GM18861 (cell line): ENCODE measurements around the gene CENPW.

Source experiments
- ATAC-seq: cut with Tn5 transposase; IDR thresholded peaks from one replicate; pipeline ENCODE4 v1.9.1; 2021; ENCODE audit not compliant: unreplicated experiment

CENPW gene

DNA sequence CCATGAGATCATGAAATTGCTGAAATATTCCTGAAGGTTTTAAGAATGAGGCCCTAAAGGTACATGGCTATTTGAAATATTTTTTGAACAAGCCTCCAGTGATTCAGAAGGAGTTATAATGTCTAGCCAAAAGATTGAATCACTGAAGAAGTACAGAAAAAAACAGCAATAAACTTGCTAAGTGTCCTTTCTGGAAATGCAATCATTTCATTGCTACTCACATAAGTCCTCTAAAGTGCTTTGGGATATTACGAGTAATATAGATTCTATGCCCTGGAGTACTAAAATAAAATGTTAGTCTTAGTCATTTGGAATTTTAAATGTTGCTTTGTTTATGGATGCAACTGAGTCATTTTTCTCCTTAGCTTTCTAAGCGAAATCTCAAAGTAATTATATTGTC is 32.7 kb downstream of the CENPW start:
- no peak for ATAC-seq

DNA sequence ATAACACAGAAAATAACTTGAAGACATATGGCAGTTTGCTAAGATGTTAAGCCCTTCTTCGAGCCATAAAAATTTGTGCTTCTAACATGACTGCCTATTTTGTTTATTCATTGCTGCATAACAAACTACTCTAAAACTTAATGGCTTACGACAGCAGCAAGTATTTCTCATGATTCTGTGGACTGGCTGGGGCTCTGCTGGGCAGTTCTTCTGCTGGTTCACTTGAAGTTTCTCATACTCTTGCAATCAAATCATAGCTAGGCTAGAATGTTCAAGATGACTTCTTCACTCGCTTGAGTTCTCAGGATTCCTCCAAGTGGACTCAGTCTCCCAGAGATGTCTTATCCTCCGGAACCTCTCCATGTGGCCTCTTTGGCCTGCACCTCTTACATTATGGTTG is 33.4 kb downstream of the CENPW start:
- no peak for ATAC-seq

DNA sequence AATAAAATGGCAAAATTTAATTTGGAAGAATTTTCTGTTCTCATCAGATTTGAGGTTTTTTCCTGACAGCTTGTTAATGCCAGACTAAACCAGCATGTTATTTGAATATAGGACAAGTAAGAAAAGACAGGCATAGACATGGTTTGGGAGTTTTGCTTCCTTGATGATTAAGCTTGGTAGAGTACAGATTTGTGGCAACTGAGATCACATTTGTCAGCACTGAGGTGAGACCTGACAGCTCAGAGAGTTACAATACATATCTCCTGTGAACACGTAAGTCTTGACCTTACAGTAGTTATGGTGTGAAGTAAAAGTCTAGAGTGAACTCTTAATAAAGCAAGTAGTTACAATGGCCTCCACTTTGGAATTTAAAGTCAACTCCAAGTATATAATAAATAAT is 34.5 kb downstream of the CENPW start:
- no peak for ATAC-seq

DNA sequence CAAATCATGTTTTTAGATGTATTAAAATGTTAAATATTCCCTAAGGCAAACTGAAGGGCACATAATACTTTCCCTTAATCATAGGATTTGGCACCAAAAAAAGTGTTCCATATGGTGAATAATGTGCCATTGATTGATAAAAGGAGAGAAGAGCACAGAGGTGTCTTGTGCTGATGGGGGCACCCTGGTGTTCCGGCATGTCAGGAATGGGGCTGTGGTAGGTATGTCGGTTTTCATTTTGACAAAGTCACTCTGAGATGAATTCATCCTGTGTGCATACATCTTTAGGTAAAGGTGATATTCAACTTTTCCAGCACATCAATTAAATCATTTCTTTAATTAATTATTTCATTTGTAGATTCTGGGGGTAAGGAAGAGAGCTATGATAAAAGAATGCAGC is 36.8 kb downstream of the CENPW start:
- ATAC-seq: no peak

DNA sequence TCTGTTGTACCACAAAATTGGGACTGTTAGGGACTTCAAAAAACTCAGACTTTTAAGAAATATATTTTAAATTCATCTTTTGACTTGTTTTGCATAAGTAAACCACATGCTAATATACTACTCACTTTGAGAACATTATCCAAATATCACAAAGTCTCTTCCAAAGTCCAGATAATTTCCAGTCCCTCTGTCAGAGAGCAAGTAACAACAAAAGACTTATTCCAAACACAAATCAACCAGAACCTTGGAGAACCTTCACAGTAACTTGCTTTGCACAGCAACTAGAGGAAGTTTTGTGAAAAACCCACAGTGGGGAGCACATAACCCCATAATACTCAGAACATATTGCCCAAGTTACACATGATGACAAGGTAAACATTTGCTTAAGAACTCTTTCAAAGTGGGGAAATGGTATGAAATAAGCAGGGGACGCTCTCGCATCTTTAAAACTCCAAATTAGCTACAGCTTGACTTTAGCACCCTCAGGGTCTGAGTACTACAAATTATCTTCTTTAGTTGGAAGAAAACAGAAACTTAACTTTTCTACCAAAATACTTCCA is 37.8 kb downstream of the CENPW start:
- no peak for ATAC-seq

DNA sequence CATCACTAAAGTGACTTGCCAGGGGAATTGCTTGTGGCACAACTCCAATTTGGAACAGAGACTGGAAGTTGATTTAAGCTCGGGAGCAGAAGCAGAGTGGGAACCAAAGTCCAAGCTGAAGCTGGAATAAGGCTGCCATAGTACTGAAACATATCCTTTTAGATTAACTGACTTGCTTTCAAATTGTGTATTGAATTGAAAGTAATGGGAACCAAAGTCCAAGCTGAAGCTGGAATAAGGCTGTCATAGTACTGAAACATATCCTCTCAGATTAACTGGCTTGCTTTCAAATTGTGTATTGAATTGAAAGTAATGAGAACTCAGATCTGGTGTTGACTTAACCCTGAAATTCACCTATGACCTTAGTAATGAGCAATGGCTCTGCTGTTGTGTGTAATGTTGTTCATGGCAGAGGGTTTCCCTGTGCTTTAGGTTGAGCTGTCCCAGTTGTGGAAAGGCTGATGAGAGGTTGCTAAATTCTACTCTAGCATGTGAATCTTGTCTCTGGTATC is 40.2 kb downstream of the CENPW start:
- no peak for ATAC-seq

DNA sequence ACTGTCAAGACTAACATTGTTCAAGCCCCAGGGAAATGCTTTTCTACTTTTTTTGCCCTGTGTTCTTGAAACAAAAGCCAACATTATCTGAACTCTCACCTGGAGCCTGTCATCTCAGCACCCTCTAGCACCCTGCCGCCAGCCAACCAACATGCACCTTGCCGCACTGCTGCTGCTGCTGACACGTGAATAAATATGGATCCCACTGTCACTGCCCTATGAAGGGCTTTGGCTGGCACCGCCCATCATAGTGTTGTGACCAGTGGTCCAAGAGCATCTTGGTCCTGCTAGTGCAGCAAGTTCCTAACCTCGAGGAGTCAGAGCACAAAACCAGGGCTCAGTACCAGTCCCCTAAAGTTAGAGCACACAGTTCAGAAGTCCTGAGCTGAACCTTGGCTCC is 41.6 kb downstream of the CENPW start:
- ATAC-seq: no peak

DNA sequence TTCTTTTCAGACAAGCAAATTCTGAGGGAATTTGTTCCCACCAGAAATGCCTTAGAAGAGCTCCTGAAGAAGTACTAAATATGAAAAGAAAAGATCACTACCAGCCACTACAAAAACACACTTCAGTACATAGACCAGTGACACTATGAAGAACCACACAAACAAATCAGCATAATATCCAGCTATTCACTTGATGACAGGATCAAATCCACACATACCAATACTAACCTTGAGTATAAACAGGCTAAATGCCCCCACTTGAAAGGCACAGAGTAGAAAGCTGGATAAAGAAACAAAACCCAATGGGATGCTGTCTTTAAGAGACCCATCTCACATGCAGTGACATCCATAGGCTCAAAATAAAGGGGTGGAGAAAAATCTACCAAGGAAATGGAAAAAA is 43.3 kb downstream of the CENPW start:
- ATAC-seq: no peak

DNA sequence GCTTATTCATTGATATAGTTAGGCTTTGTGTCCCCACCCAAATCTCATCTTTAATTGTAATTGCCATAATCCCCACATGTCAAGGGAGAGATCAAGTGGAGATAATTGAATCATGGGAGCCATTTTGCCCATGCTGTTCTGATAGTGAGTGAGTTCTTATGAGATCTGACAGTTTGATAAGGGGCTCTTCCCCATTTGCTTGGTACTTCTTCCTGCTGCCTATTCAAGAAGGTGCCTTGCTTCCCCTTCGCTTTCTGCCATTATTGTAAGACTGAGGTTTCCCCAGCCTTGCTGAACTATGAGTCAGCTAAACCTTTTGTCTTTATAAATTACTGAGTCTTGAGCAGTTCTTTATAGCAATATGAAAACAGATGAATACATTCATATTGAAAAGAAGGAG is 45.6 kb downstream of the CENPW start:
- no peak for ATAC-seq

DNA sequence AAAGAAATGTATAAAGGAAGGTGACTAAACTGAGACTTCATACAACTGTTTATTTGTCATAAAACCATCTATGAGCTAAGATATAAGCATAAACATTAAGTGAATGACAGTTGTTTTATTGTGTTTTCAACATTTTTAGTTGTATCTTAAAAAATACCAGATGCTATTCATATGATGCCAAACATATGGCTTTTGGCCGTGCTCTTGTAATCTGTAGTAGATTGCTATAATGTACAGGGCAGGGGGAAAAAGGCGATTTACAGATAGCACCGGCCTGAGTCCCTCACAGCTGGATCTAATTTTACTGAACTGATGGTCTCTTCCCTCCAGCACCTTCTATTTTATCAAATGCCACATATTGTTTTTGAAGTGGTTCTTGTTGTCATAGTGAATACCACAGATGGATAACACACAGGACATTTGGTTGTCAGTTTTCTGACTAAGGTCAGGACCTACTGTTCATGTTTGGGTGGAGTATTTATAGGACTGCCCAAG is 48.2 kb downstream of the CENPW start:
- ATAC-seq: no peak

DNA sequence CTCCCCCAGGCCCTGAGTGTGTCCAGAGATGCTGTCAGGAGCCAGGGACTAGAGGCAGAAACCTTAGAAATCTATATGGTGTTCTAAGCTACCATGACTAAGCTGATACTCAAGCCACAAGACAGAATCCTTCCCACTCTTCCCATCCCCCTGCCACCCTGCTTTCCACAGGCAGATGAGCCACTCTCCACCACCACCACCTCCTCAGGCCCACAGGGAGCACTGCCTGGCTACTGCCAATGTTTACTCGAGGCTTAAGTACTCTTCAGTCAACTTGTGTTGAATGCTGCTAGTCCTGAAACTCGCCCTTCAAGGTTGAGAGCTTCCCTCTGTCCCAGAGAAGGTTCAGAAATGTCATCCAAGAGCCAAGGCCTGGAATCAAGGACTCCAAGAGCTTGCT is 56.2 kb downstream of the CENPW start:
- no peak for ATAC-seq
